NCI-H1694 treated with DMSO at 0.1 percent for 48 hours (cell line): ENCODE measurements around the gene ZFP92.

Source experiments
- DNase-seq: peaks from one replicate; lab custom pipeline; 2025; lab: John Stamatoyannopoulos, UW

Gene ZFP92

GRCh38 chrX:153438532-153438931 is 27.3 kb downstream of the ZFP92 start:
- peak; percentile 43 for DNase-seq

DNA sequence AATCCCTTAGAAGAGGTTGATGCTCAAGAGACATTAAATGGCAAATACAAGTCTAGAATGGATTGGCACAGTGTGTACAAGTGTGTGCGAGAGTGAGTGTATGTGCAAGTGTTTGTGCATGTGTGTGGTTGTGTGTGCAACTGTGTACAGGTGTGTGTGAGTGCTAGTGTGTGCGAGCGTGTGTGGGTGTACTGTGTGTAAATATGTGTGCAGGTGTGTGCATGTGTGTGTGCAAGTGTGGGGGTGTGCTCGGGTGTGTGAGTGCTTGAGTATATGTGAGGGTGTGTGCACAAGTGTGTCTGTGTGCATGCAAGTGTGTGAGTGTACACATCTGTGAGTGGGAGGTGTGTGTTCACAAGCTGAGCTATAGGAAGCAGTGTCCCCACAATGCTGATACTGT is 28.7 kb downstream of the ZFP92 start:
- no peak for DNase-seq

DNA sequence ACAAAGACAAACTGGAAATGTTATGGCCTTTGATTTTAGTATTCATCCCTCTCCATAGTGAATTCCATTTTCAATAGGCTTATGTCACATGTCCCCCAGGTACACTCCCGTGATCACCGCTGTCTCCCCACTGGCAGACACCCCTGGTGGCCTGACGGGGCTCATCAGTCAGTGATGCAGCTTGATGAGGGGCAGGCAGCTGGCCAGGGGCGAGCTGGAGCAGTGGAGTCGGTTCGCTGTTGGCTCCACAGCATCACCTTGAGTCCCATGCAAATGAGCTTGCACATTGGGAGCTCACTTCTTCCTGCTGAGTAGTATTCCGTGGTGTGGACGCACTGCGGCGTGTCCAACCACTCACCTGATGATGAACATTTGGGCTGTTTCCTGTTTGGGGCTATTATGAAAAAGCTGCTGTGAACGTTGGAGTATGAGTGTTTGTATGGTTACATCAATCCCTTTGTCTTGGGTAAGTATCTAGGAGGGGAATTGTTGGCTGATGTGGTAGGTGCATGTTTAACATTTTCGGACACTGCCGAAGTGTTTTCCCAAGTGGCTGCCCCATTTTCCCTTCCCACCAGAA is 29.4 kb downstream of the ZFP92 start:
- DNase-seq: no peak

DNA sequence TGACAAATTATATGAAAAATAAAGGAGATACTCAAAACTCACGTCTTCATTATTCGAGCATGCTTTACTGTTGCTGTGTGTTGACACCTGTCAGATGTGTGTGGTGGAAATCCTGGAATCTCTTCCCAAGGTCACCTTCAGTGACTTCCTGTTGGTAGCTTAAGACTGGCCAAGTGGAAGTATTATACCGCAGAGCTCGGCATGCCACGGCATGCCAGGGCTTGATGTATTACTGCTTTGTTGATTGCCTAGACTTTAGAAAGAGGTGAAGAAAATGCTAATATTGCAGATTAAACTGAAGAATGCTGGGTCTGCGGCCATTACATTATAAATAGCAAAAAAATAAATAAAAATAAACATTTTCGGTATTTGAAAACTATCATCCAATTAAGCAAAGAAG is 30.0 kb downstream of the ZFP92 start:
- DNase-seq: no peak

DNA sequence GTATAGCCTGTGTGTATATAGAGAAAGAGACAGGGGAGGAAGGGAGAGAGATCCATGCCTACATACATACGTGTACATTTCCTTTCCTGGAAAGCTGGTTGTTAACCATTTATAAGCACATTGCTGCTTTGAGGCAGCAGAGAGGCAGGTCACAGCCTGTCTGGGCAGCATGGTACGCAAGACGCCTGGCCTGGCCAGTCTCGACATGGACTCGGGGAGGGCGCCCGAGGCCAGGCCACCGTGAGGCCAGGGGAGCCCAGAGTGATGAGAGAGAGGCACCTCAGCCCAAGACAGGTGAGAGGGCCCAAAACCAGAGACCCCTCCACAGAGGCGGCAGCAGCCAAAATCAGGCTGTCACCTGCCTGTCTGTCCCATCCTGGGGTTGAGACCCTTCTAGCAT is 30.7 kb downstream of the ZFP92 start:
- no peak for DNase-seq

- DNase-seq: no peak
Observed at GRCh38 chrX:153442463-153442862, 31.2 kb downstream of the ZFP92 start.

DNA sequence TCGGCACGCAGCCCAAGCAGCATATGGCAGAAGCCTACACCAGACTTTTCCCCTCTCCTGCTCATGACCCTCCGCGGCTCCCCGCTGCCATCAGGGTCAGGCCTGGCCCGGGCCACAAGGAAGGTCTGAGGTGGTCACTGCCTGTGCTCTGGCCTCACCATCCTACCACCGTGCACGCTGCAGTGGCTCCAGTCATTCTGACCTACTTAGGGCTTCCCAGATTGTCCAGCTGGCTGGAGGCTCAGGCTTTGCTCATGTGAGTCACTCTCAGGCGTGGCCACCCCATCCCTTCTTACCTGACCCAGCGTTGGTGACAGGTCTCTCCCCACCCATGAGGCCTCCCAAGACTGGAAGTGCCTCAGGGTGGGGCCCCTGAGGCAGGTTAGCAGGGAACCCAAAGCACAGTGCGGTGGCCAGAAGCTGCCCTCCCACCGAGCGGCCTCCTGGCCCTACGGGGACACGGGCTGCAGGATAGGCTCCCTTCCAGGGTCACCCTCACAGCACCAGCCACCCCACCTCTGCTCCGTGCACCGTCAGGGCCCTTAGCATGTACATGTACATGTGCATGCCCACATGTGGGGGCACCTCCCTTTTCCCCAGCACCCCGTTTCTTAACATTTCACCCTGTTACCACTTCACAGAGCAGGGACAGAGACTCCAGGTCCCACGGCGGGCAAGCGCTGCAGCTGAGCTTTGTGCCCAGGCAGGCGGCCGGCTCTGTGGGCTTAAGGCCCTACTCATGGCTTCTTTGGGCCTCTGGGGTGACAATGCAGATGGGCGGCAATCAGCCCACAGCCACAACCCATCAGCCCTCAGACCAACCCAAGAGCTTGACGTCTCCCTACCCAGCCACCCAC is 32.4 kb downstream of the ZFP92 start:
- DNase-seq: no peak

- DNase-seq: no peak
Observed at GRCh38 chrX:153444333-153445011, 33.2 kb downstream of the ZFP92 start.

- DNase-seq: no peak
Observed at GRCh38 chrX:153445106-153445855, 34.0 kb downstream of the ZFP92 start.

DNA sequence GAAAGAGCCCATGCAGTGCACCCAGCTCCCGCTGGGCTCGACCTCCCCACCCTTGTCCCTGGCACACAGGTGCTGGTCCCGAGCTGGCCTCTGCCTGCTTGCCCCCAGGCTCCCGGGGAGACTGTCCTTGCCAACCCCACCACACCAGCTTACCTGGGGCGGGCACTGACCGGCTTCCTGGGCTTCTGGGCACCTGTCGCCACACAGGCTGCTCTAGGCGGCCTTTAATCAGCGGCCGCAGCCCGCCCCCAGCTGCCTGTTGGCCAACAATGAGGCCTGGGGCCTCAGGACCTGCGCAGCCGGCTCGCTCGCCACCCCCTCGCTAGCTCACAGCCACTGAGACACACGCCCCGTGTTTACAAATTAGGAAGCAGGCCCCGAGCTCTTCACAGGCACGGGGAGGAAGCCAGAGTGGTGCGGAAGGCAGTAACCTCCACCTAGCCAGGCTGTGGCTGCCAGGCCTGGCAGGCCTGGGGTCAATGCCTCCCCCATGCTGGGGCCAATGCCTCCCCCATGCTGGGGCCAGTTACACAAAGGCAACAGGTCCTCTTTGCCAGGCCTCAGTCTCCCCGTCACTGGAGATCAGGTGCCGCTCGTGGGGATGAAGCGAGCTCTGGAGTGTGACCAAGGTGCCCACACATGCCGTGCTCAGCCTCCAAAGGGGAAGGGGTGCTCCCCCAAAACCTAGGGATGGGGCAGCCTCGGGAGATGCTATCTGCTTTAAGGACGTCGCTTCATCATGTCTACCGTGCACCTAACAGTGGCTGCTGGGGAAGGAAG is 34.8 kb downstream of the ZFP92 start, which contains the start of gene TREX2:
TSS of gene TREX2 (minus strand) at position 201 of the 780 bp plus-strand sequence. CDS start 626 bp downstream, outside the sequence.
- DNase-seq: no peak

- DNase-seq: no peak
Observed at GRCh38 chrX:153446636-153446936, 35.3 kb downstream of the ZFP92 start.

- DNase-seq: no peak
Observed at GRCh38 chrX:153446950-153447580, 35.8 kb downstream of the ZFP92 start.

- no peak for DNase-seq
Observed at GRCh38 chrX:153447581-153447960, 36.3 kb downstream of the ZFP92 start.

DNA sequence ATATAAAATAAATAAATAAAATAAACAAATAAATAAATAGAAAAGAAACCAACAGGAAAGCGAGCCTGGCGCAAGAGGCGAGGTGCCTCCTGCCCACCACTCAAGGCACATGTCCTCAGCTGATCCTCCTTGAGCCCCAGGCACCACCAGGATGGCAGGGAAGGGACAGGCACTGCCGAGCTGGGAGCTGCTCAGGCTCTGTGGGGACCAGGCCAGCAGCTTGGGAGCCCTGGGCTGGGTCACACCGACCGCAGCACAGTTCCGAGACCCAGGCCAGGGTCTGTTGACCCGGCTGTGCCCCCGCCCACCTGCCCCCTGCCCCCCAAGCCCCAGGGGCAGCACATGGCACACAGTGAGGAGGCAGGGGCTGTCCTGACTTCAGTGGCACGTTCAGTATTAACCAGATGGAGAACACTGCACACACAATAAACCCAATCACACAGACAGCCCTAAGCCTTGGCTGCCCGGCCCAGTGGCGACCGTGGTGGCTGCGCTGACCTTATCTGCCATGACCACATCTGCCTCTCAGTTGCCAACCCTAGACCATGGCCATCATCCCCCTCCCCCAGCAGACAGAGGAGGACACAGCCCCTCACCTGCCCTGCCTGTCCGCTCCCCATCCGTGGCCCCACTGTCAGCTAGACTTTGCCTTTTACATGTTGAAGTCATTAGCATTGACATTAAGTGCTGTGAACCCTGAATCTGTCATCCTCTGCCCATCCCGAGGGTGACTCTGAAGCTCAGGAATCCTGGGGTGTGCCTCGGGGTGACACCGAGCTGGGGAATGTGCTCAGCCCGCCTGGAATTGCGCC is 37.5 kb downstream of the ZFP92 start:
- no peak for DNase-seq

DNA sequence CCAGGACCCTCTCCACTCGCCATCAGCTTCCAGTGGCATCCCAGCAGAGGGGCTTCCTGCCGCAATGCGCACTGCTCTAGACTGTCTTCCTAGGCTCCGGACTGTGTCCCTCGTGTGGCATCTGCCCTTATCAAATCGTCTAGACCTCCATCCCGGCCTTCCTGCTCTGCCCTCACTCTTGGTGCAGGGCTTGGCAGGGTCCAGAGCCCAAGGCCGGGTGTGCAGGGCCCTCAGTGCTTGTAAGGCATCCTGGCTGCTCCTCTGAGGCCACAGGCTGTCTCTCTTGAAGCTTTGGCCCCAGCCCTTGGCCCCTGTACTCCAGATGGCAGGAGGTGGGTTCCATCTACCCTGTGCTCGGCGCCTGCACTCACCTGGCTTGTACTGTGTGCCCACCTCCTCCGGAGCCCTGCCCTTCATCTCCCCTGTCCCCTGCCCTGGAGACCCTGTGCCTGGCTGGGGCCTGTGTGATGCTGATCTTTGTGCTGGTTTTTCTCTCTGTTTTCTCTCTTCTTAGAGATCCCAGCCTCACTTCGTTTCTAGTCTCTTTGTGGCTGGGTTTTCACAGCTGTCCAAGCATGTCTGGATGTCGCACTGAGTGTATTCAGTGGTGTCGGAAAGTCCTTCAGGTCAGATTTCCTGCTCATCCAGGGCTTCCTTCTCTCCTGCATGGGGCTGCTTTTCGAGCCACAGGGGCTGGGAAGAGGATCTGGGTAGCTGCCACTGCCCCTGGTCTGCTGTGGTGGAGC is 38.3 kb downstream of the ZFP92 start:
- DNase-seq: no peak

DNA sequence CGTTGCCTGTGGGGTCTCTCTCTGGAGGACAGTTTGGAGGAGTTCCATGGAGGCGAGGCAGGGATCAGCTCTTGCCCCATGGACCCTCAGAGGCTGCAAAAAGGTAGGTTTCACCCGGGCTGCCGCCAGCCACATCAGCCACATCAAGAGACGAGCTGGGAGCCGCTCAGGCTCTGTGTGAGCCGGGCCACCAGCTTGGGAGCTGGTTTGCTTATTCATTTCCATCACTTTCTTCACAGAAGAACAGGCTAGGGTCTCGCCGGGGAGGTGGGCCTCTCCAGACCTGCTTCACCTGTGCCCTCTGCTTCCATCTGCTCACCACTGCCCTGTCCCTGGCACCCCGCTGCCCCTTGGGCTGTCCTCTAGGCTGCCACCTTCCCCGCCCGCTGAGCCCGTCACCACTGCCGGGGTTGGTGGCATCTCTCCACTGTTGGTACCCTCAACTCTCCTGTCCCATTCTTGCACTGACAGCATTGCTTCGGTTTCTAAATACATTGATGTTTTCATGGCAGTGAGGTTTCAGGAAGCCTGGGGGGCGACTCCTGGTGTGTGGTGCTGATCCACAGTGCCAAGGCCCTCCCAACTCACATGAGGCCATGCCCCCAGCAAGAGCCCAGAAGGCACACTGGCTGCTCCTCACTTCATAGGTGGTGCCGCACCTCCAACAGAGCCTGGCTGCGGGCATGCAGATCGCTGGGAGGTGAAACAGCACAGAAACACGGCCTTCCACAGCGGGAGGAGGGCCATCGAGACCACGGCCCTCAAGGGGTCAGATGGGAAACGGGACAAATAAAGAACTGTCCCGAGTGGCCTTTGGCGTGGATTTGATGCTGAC is 39.1 kb downstream of the ZFP92 start:
- no peak for DNase-seq

GRCh38 chrX:153450949-153451277 is 39.6 kb downstream of the ZFP92 start:
- no peak for DNase-seq

DNA sequence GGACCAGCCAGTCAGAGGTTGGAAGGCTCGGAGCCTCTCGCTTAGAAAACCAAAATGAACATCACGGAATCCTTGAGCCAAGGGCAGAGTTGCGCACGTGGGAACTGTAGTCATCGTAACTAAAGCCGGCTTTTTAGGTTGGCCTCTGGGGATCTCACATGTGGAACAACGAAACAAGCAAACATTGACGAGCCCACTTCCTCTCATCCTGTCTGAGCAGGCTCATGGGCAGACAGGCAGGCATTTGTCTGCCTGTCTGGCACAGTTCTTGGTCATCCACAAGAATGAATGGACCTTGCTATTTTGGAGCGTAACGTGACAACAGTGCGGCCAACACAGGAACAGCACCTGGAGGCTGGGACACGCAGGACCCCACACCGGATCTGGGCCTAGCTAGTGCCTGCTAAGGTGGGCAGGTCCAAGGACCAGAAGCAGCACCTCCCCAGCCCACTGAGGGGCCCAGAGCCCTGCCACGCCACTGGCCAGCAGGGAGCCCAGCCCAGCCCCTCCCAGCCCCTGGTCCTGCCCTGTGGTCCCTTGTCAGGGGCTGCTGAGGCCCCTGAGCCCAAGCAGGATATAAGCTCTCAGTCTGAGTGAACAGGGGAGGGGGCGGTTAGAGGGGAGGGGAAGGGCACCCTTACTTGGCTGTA is 43.8 kb downstream of the ZFP92 start:
- no peak for DNase-seq
